IMR-90 (cell line): ENCODE measurements around the gene NFASC. TPM values are rescaled to one million over a fixed set of nuclear protein-coding genes. Genes with fewer than 3 reads are reported as not detected.

ENCODE experiments used
- ATAC-seq: fragments of 200-7000 bp; cut with Tn5 transposase; 2 replicates; pipeline ENCODE4 v1.9.1; 2020; ENCODE audit warnings: low read depth, mild to moderate bottlenecking, moderate library complexity
- BruUV-seq: library from RNA; stranded (reverse); fragments of 400-500 nt; replicated peaks from 2 replicates; lab custom pipeline; 2021; lab: Mats Ljungman, UMichigan
- CTCF ChIA-PET: fragments of 300-600 bp; formaldehyde crosslinking; extraction: SDS; loops from one replicate; lab custom pipeline; 2021; ENCODE audit warnings: antibody characterized with exemption; lab: Yijun Ruan, JAX
- POLR2A ChIA-PET: fragments of 300-600 bp; sonication (Branson Sonifier 250); formaldehyde crosslinking; loops from one replicate; lab custom pipeline; 2022; ENCODE audit warnings: antibody characterized with exemption; ENCODE audit not compliant: unreplicated experiment; lab: Charles Lee
- DNase-seq: peaks from one replicate; pipeline ENCODE4 v3.0.0; 2013
- H2AFZ ChIP-seq: replicated peaks from 2 replicates; pipeline ENCODE3; 2013; ENCODE audit warnings: low read length, mild to moderate bottlenecking; ENCODE audit not compliant: poor library complexity
- H2AK5ac ChIP-seq: 2 replicates; pipeline ENCODE4 v1.6.1; 2013; ENCODE audit warnings: low read depth, low read length, inconsistent platforms
- H2AK9ac ChIP-seq: replicated peaks from 2 replicates; pipeline ENCODE3; 2013; ENCODE audit warnings: mild to moderate bottlenecking, low read depth, low read length, moderate library complexity; ENCODE audit not compliant: poor library complexity
- H2BK120ac ChIP-seq: 2 replicates; pipeline ENCODE4 v1.6.1; 2013; ENCODE audit warnings: low read depth, low read length, inconsistent platforms
- H2BK15ac ChIP-seq: 3 replicates; pipeline ENCODE4 v1.6.1; 2013; ENCODE audit warnings: low read depth, low read length, inconsistent platforms
- H2BK20ac ChIP-seq: 2 replicates; pipeline ENCODE4 v1.6.1; 2013; ENCODE audit warnings: low read depth, mild to moderate bottlenecking, inconsistent platforms, low read length, moderate library complexity
- H2BK5ac ChIP-seq: 2 replicates; pipeline ENCODE4 v1.6.1; 2013; ENCODE audit warnings: mild to moderate bottlenecking, low read depth, low read length, inconsistent platforms; ENCODE audit not compliant: poor library complexity, severe bottlenecking
- H3K14ac ChIP-seq: replicated peaks from 2 replicates; pipeline ENCODE4 v1.6.1; 2013; ENCODE audit warnings: low read depth, low read length, inconsistent platforms
- H3K18ac ChIP-seq: 2 replicates; pipeline ENCODE4 v1.6.1; 2013; ENCODE audit warnings: low read depth, low read length, control low read depth
- H3K23ac ChIP-seq: 2 replicates; pipeline ENCODE4 v1.6.1; 2013; ENCODE audit warnings: low read depth, low read length, inconsistent platforms
- H3K27ac ChIP-seq: 2 replicates; pipeline ENCODE4 v1.5.1; 2013; ENCODE audit warnings: mild to moderate bottlenecking, control low read depth, low read length; ENCODE audit not compliant: insufficient read depth
- H3K27me3 ChIP-seq: 2 replicates; pipeline ENCODE4 v1.6.1; 2013; ENCODE audit warnings: low read length; ENCODE audit not compliant: control insufficient read depth, insufficient read depth
- H3K36me3 ChIP-seq: 2 replicates; pipeline ENCODE4 v1.6.1; 2013; ENCODE audit warnings: low read length, mixed read lengths; ENCODE audit not compliant: control insufficient read depth, insufficient read depth
- H3K4ac ChIP-seq: 2 replicates; pipeline ENCODE4 v1.6.1; 2013; ENCODE audit warnings: low read depth, low read length, inconsistent platforms
- H3K4me1 ChIP-seq: 2 replicates; pipeline ENCODE4 v1.6.1; 2013; ENCODE audit warnings: low read length, mixed read lengths; ENCODE audit not compliant: control insufficient read depth, insufficient read depth
- H3K4me2 ChIP-seq: 2 replicates; pipeline ENCODE4 v1.6.1; 2013; ENCODE audit warnings: low read depth, mild to moderate bottlenecking, control low read depth, low read length, moderate library complexity
- H3K4me3 ChIP-seq: 2 replicates; pipeline ENCODE4 v1.5.1; 2013; ENCODE audit warnings: low read depth, mild to moderate bottlenecking, control low read depth, low read length, moderate library complexity; ENCODE audit not compliant: insufficient read depth
- H3K56ac ChIP-seq: 2 replicates; pipeline ENCODE4 v1.6.1; 2013; ENCODE audit warnings: low read length, inconsistent platforms; ENCODE audit not compliant: insufficient read depth; ENCODE audit errors: extremely low read depth
- H3K79me1 ChIP-seq, 2 experiments: 2 replicates each; pipeline ENCODE4 v1.6.1; 2013; ENCODE audit warnings: low read length in 2 of 2, inconsistent platforms in 1 of 2, low read depth in 1 of 2
- H3K9ac ChIP-seq: 2 replicates; pipeline ENCODE4 v1.6.1; 2013; ENCODE audit warnings: low read depth, low read length, control low read depth
- H3K9me1 ChIP-seq: 2 replicates; pipeline ENCODE4 v1.6.1; 2013; ENCODE audit warnings: low read length, inconsistent platforms; ENCODE audit not compliant: insufficient read depth
- H3K9me3 ChIP-seq: 2 replicates; pipeline ENCODE4 v1.6.1; 2013; ENCODE audit warnings: low read length; ENCODE audit not compliant: control insufficient read depth, insufficient read depth
- H4K20me1 ChIP-seq: 2 replicates; pipeline ENCODE4 v1.6.1; 2013; ENCODE audit warnings: low read length, inconsistent platforms; ENCODE audit not compliant: insufficient read depth
- H4K5ac ChIP-seq: 2 replicates; pipeline ENCODE4 v1.6.1; 2013; ENCODE audit warnings: mild to moderate bottlenecking, low read depth, low read length, control low read depth
- H4K8ac ChIP-seq, 2 experiments: 2 replicates each; pipeline ENCODE4 v1.6.1; 2013; ENCODE audit warnings: low read depth in 2 of 2, low read length in 2 of 2, control low read depth in 1 of 2, inconsistent platforms in 1 of 2
- H4K91ac ChIP-seq: 2 replicates; pipeline ENCODE4 v1.6.1; 2013; ENCODE audit warnings: low read depth, low read length, inconsistent platforms; ENCODE audit not compliant: insufficient read depth
- CEBPB ChIP-seq: IDR thresholded peaks from 2 replicates; pipeline ENCODE4 v1.6.1; 2012; ENCODE audit warnings: low read depth, low read length, improper control_type of control experiment
- CHD1 ChIP-seq: IDR thresholded peaks from 2 replicates; pipeline ENCODE4 v1.6.1; 2012; ENCODE audit warnings: low read depth, low read length, improper control_type of control experiment
- FOS ChIP-seq: fragments of 150-350 bp; IDR thresholded peaks from 2 replicates; pipeline ENCODE4 v1.6.1; 2016; ENCODE audit warnings: low read depth, low read length
- MAFK ChIP-seq: IDR thresholded peaks from 2 replicates; pipeline ENCODE4 v1.6.1; 2012; ENCODE audit warnings: low read depth, low read length, improper control_type of control experiment
- MAZ ChIP-seq: IDR thresholded peaks from 2 replicates; pipeline ENCODE4 v1.6.1; 2012; ENCODE audit warnings: low read depth, mild to moderate bottlenecking, low read length, improper control_type of control experiment, moderate library complexity, borderline replicate concordance
- MXI1 ChIP-seq: IDR thresholded peaks from 2 replicates; pipeline ENCODE4 v1.6.1; 2012; ENCODE audit warnings: low read depth, mild to moderate bottlenecking, low read length, moderate library complexity, borderline replicate concordance
- NFE2L2 ChIP-seq: fragments of 150-350 bp; IDR thresholded peaks from 2 replicates; pipeline ENCODE4 v1.6.1; 2016; ENCODE audit warnings: low read depth, mild to moderate bottlenecking, low read length
- RAD21 ChIP-seq: IDR thresholded peaks from 2 replicates; pipeline ENCODE4 v1.6.1; 2012; ENCODE audit warnings: low read length, improper control_type of control experiment
- RCOR1 ChIP-seq: IDR thresholded peaks from 2 replicates; pipeline ENCODE4 v1.6.1; 2012; ENCODE audit warnings: mild to moderate bottlenecking, low read length, improper control_type of control experiment; ENCODE audit not compliant: insufficient replicate concordance
- RFX5 ChIP-seq: IDR thresholded peaks from 2 replicates; pipeline ENCODE4 v1.8.0; 2012; ENCODE audit warnings: low read depth, mild to moderate bottlenecking, low read length, moderate library complexity
- SMC3 ChIP-seq: fragments of 150-350 bp; IDR thresholded peaks from 2 replicates; pipeline ENCODE4 v1.6.1; 2016; ENCODE audit warnings: low read depth, mild to moderate bottlenecking, antibody characterized with exemption, low read length, moderate library complexity
- WGBS, 2 experiments: methylation state at CpG; one replicate each; pipeline versions ENCODE4 v1.1.5 to v1.1.7; 2013; ENCODE audit warnings: missing lambda C conversion rate in 2 of 2; ENCODE audit not compliant: insufficient read length in 1 of 2; ENCODE audit errors: extremely low coverage in 2 of 2; 5-methylcytosine and 5-hydroxymethylcytosine counted together
- dilution Hi-C: fragments of 300-500 bp; cut with HindIII; formaldehyde crosslinking; loops from one replicate; pipeline ENCODE4 v1.14.3; 2018; ENCODE audit warnings: low sequenced_read_pairs; ENCODE audit not compliant: unreplicated experiment
- in situ Hi-C: fragments of 300-500 bp; cut with MboI; formaldehyde crosslinking; loops from 3 replicates; pipeline ENCODE4 v1.14.3; 2019; ENCODE audit warnings: low sequenced_read_pairs, inconsistent platforms, mixed read lengths
- intact Hi-C: fragments of 100-400 bp; cut with micrococcal nuclease; formaldehyde crosslinking; loops from 2 replicates; pipeline ENCODE4 v1.10.0; 2022
- polyA plus RNA-seq, 3 experiments: library from polyadenylated mRNA; depleted of rRNA; stranded (reverse); fragments of >200 nt; gene quantifications; 2 replicates each; pipeline ENCODE4 v1.2.3, GENCODE V29; 2012; ENCODE audit warnings: low replicate concordance in 1 of 3
- total RNA-seq: library from RNA; depleted of rRNA; stranded (reverse); fragments of >200 nt; gene quantifications from 2 replicates; pipeline ENCODE4 v1.2.3, GENCODE V29; 2012
- TF ChIP-seq, protein P1 (sequence below): fragments of 150-350 bp; IDR thresholded peaks from 2 replicates; pipeline ENCODE4 v1.6.1; 2016; ENCODE audit warnings: low read depth, mild to moderate bottlenecking, low read length, moderate library complexity, borderline replicate concordance
- TF ChIP-seq, protein P2 (sequence below): fragments of 150-350 bp; IDR thresholded peaks from 2 replicates; pipeline ENCODE4 v1.6.1; 2017; ENCODE audit warnings: mild to moderate bottlenecking, antibody characterized with exemption, low read length, low read depth
- TF ChIP-seq, protein P3 (sequence below): conservative IDR thresholded peaks from 2 replicates; pipeline ENCODE4 v1.5.1; 2012; ENCODE audit warnings: mild to moderate bottlenecking, low read depth, low read length, improper control_type of control experiment

NFASC gene
- total and polyA plus RNA-seq, 2 of the 4 experiments (the other 2 are of a cell fraction) = 0.18 to 0.79 TPM

DNA sequence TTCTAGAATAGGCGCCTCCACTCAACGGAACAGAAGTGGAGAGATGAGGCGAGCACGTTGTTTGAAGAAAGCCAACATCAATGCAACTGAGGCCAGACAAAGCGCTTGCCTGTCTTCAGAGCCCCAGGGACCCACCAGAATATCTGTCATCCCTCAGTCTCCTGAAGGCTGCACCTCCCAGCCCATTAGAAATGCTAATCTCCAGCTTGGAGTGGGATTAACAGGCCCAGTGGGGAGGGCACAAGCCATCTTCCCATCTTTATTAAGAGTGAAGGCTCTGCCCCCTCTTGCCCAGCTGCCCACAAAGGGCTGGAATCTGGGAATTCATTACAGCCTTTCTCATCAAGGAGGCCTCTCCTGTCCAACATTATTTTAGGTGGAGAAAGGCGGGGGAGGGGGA, 155.5 kb downstream of the NFASC start:
- Histone ChIP-seq H2BK120ac (no peak overlapping the region), H3K9me1 (no peaks in the 10 kb centered on the region), H3K23ac (no peak overlapping the region), H3K18ac (no peak overlapping the region), H2BK5ac (no peak overlapping the region), H2AK5ac (no peak overlapping the region), H3K27ac (no peak overlapping the region), H3K4me1 (no peaks in the 10 kb centered on the region), H3K36me3 (no peaks in the 10 kb centered on the region), H3K56ac (no peak overlapping the region), H2BK20ac (no peak overlapping the region), H2AK9ac (no peak overlapping the region), H2AFZ (no peak overlapping the region), H4K8ac (no peak overlapping the region), H3K4me2 (no peak overlapping the region), H3K4ac (no peak overlapping the region), H3K9me3 (no peaks in the 10 kb centered on the region), H2BK15ac (no peak overlapping the region), H3K79me1 (no peaks in the 10 kb centered on the region), H4K20me1 (no peaks in the 10 kb centered on the region), H4K5ac (no peak overlapping the region), H4K91ac (no peak overlapping the region), H3K9ac (no peak overlapping the region), H3K27me3 (peaks cover 43% of the 10 kb centered on the region), H3K14ac (no peak overlapping the region), H3K4me3 (no peak overlapping the region)
- in situ Hi-C loops (no loop called here), dilution Hi-C loops (no loop called here), intact Hi-C loops (no loop called here)
- no peak for ATAC-seq
- BruUV-seq = no TSS peak
- ChIA-PET CTCF (interaction anchor here (0.6 kb wide), 1 partner anchor 853 kb away, joined by 3 read pairs; no protein-coding TSS in a partner anchor), POLR2A (no interaction called here)
- no peak for DNase-seq
- TF ChIP-seq NFE2L2 = no peak
- TF ChIP-seq, protein P1, sequence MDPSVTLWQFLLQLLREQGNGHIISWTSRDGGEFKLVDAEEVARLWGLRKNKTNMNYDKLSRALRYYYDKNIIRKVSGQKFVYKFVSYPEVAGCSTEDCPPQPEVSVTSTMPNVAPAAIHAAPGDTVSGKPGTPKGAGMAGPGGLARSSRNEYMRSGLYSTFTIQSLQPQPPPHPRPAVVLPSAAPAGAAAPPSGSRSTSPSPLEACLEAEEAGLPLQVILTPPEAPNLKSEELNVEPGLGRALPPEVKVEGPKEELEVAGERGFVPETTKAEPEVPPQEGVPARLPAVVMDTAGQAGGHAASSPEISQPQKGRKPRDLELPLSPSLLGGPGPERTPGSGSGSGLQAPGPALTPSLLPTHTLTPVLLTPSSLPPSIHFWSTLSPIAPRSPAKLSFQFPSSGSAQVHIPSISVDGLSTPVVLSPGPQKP = no peak
- TF ChIP-seq MAZ = no peak
- TF ChIP-seq MXI1 = no peak
- TF ChIP-seq, protein P2, sequence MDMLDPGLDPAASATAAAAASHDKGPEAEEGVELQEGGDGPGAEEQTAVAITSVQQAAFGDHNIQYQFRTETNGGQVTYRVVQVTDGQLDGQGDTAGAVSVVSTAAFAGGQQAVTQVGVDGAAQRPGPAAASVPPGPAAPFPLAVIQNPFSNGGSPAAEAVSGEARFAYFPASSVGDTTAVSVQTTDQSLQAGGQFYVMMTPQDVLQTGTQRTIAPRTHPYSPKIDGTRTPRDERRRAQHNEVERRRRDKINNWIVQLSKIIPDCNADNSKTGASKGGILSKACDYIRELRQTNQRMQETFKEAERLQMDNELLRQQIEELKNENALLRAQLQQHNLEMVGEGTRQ = no peak
- no peak for TF ChIP-seq RCOR1
- TF ChIP-seq RAD21 = no peak
- no peak for TF ChIP-seq CHD1
- TF ChIP-seq RFX5 = no peak
- TF ChIP-seq CEBPB = no peak
- no peak for TF ChIP-seq MAFK
- TF ChIP-seq FOS = no peak
- TF ChIP-seq, protein P3, sequence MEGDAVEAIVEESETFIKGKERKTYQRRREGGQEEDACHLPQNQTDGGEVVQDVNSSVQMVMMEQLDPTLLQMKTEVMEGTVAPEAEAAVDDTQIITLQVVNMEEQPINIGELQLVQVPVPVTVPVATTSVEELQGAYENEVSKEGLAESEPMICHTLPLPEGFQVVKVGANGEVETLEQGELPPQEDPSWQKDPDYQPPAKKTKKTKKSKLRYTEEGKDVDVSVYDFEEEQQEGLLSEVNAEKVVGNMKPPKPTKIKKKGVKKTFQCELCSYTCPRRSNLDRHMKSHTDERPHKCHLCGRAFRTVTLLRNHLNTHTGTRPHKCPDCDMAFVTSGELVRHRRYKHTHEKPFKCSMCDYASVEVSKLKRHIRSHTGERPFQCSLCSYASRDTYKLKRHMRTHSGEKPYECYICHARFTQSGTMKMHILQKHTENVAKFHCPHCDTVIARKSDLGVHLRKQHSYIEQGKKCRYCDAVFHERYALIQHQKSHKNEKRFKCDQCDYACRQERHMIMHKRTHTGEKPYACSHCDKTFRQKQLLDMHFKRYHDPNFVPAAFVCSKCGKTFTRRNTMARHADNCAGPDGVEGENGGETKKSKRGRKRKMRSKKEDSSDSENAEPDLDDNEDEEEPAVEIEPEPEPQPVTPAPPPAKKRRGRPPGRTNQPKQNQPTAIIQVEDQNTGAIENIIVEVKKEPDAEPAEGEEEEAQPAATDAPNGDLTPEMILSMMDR = no peak
- TF ChIP-seq SMC3 = no peak
- 48% methylated on average over 4 of the region's 6 CpGs; no CpG with 5 or more reads in 1 of the 2 experiments for WGBS, 2 experiments
